Stomach (tissue), 9 donors: ENCODE measurements around the gene FBXL14. TPM values are rescaled to one million over a fixed set of nuclear protein-coding genes. Genes with fewer than 3 reads are reported as not detected.

Source experiments
- DNase-seq, 2 donors: peaks; one replicate each; pipeline versions ENCODE4 v3.0.0 to v3.0.0-alpha.2; 2013 to 2019
- H3K27ac ChIP-seq, 5 donors: fragments of 200-600 bp in 4 of 5; sonication (generic) in 4 of 5; one replicate each; pipeline ENCODE4 v1.5.1; 2013 to 2019; ENCODE audit warnings: mild to moderate bottlenecking in 1 of 5, moderate library complexity in 1 of 5
- H3K27me3 ChIP-seq, 3 donors: fragments of 200-600 bp; sonication (generic); one replicate each; pipeline ENCODE4 v1.5.1; 2017 to 2019; ENCODE audit warnings: mixed run types in 1 of 3
- H3K36me3 ChIP-seq, 4 donors: fragments of 200-600 bp; sonication (generic); 1 replicate in 3 of 4; 2 replicates in 1 of 4; pipeline ENCODE4 v1.5.1; 2016 to 2019
- H3K4me1 ChIP-seq, 4 donors: fragments of 200-600 bp; sonication (generic); one replicate each; pipeline ENCODE4 v1.5.1; 2016 to 2019
- H3K4me3 ChIP-seq, 4 donors: fragments of 200-600 bp; sonication (generic) in 3 of 4; one replicate each; pipeline ENCODE4 v1.5.1; 2016 to 2019; ENCODE audit warnings: mild to moderate bottlenecking in 1 of 4
- H3K9me3 ChIP-seq, 4 donors: fragments of 200-600 bp; sonication (generic); one replicate each; pipeline ENCODE4 v1.5.1; 2016 to 2019
- CTCF ChIP-seq, 7 experiments: fragments of 450-650 bp in 4 of 7; fragments of 200-600 bp in 3 of 7; sonication (generic) in 3 of 7; IDR thresholded peaks; one replicate each; pipeline ENCODE4 v1.5.1; 2016 to 2019; ENCODE audit warnings: antibody characterized with exemption in 7 of 7, control low read depth in 2 of 7, mild to moderate bottlenecking in 1 of 7
- EP300 ChIP-seq: sonication (generic); formaldehyde crosslinking; IDR thresholded peaks from one replicate; pipeline ENCODE4 v1.6.1; 2017; ENCODE audit warnings: antibody characterized with exemption
- POLR2A ChIP-seq, 4 donors: fragments of 450-650 bp; IDR thresholded peaks; one replicate each; pipeline ENCODE4 v1.6.1; 2016; ENCODE audit warnings: antibody characterized with exemption in 4 of 4, control low read depth in 2 of 4, mild to moderate bottlenecking in 1 of 4, moderate library complexity in 1 of 4
- POLR2AphosphoS5 ChIP-seq, 3 donors: sonication (generic); formaldehyde crosslinking; IDR thresholded peaks; one replicate each; pipeline ENCODE4 v1.6.1; 2016; ENCODE audit warnings: antibody characterized with exemption in 3 of 3
- WGBS, 5 donors: extraction: QIAGEN DNeasy Blood & Tissue Kit in 3 of 5; methylation state at CpG; one replicate each; pipeline versions ENCODE4 v1.1.5 to v1.1.7; 2013 to 2018; 5-methylcytosine and 5-hydroxymethylcytosine counted together
- intact Hi-C: fragments of 100-400 bp; cut with DNase I; formaldehyde crosslinking; loops from one replicate; pipeline ENCODE4 v1.15.1; 2023; ENCODE audit warnings: low total_unique reads
- polyA plus RNA-seq, 3 donors: library from polyadenylated mRNA; stranded (reverse); fragments of 200-250 nt; gene quantifications; one replicate each; pipeline ENCODE4 v1.2.3, GENCODE V29; 2013
- total RNA-seq, 5 donors: library from RNA; depleted of rRNA; stranded (reverse); fragments of >200 nt; gene quantifications; one replicate each; pipeline versions ENCODE4 v1.1.0 to v1.2.3, GENCODE V29; 2014 to 2016
- donor health status: healthy with polysubstance abuse.
- donor health status: Bipolar disorder and iron deficiency.
- donor health status: healthy.

FBXL14 gene
- total and polyA plus RNA-seq, 8 donors = 2.6 to 36.2 (median 7.9) TPM; not detected in 1

- DNase-seq = peak in 1 of 2 donors; percentile 46
- H3K9me3 ChIP-seq = no peaks in the 10 kb centered on the region
- H3K27me3 ChIP-seq = peaks cover 0 to 45% (median 15%) of the 10 kb centered on the region in 3 donors
- WGBS, 5 donors = 52 to 64% (median 58%) methylated on average over 20 to 23 of the region's 23 CpGs
- peak overlapping the region in 1 of 5 donors; percentile 67 for H3K27ac ChIP-seq
- H3K36me3 ChIP-seq = peaks cover 0 to 4% (median 0%) of the 10 kb centered on the region in 4 donors
- peaks cover 18 to 47% (median 35%) of the 10 kb centered on the region in 4 donors for H3K4me1 ChIP-seq
- peak overlapping the region; percentile 50 to 77 (median 57) for H3K4me3 ChIP-seq
- intact Hi-C loops = loop anchor here (10.0 kb wide), 1 partner anchor 304 kb away; no protein-coding TSS in a partner anchor
- no peak for TF ChIP-seq POLR2A (IDR thresholded peaks at IDR 0.05)
- TF ChIP-seq EP300 = no peak
- no peak for TF ChIP-seq CTCF (IDR thresholded peaks at IDR 0.05)
- no peak for TF ChIP-seq POLR2AphosphoS5 (IDR thresholded peaks at IDR 0.05)
Measured at GRCh38 chr12:1630827-1631591, 36.6 kb upstream of the FBXL14 start.

GRCh38 chr12:1630133-1630826 is 35.9 kb upstream of the FBXL14 start:
- Histone ChIP-seq H3K4me3 (peak overlapping the region; percentile 50 to 77 (median 57)), H3K27me3 (peaks cover 0 to 45% (median 15%) of the 10 kb centered on the region in 3 donors), H3K36me3 (peaks cover 0 to 4% (median 0%) of the 10 kb centered on the region in 4 donors), H3K4me1 (peaks cover 18 to 54% (median 35%) of the 10 kb centered on the region in 4 donors), H3K9me3 (no peaks in the 10 kb centered on the region), H3K27ac (peak overlapping the region in 1 of 5 donors; percentile 67)
- intact Hi-C loops = loop anchor here (10.0 kb wide), 1 partner anchor 305 kb away; no protein-coding TSS in a partner anchor
- TF ChIP-seq POLR2A (IDR thresholded peaks at IDR 0.05) (no peak), CTCF (IDR thresholded peaks at IDR 0.05) (no peak), EP300 (no peak), POLR2AphosphoS5 (IDR thresholded peaks at IDR 0.05) (no peak)
- WGBS, 5 donors = 2 to 5% (median 5%) methylated on average over 22 to 58 of the region's 58 CpGs
- DNase-seq = peak; percentile 39 to 75

GRCh38 chr12:1629338-1630132 is 35.2 kb upstream of the FBXL14 start:
- peak overlapping the region in 1 of 5 donors; percentile 67 for H3K27ac ChIP-seq
- peak overlapping the region; percentile 50 to 77 (median 57) for H3K4me3 ChIP-seq
- peaks cover 0 to 45% (median 15%) of the 10 kb centered on the region in 3 donors for H3K27me3 ChIP-seq
- peak in 1 of 2 donors; percentile 61 for DNase-seq
- H3K4me1 ChIP-seq = peaks cover 18 to 51% (median 29%) of the 10 kb centered on the region in 4 donors
- no peak for TF ChIP-seq EP300
- no peak for TF ChIP-seq CTCF (IDR thresholded peaks at IDR 0.05)
- TF ChIP-seq POLR2A (IDR thresholded peaks at IDR 0.05) = no peak
- no peak for TF ChIP-seq POLR2AphosphoS5 (IDR thresholded peaks at IDR 0.05)
- H3K9me3 ChIP-seq = no peaks in the 10 kb centered on the region
- WGBS, 5 donors = 4 to 12% (median 9%) methylated on average over 20 to 32 of the region's 32 CpGs
- intact Hi-C loops = loop anchor here (10.0 kb wide), 1 partner anchor 305 kb away; no protein-coding TSS in a partner anchor
- H3K36me3 ChIP-seq = peaks cover 0 to 4% (median 0%) of the 10 kb centered on the region in 4 donors
